Subcutaneous adipose tissue (tissue), 4 donors: ENCODE measurements around the gene NRXN3. TPM values are rescaled to one million over a fixed set of nuclear protein-coding genes. Genes with fewer than 3 reads are reported as not detected.

Source experiments
- CTCF ChIP-seq: fragments of 450-650 bp; IDR thresholded peaks from one replicate; pipeline ENCODE4 v1.5.1; 2016; ENCODE audit warnings: low read depth, mild to moderate bottlenecking, control low read depth, antibody characterized with exemption, moderate library complexity
- total RNA-seq, 4 donors: library from RNA; depleted of rRNA; stranded (reverse); fragments of >200 nt; gene quantifications; one replicate each; pipeline ENCODE4 v1.1.0, GENCODE V29; 2016

NRXN3 gene
- total RNA-seq, 4 donors from 2014 or later = 0.57 to 2.4 (median 1.1) TPM; not detected in 1

- no peak for TF ChIP-seq CTCF
Measured at GRCh38 chr14:78346747-78347146, 176.6 kb downstream of the NRXN3 start.

DNA sequence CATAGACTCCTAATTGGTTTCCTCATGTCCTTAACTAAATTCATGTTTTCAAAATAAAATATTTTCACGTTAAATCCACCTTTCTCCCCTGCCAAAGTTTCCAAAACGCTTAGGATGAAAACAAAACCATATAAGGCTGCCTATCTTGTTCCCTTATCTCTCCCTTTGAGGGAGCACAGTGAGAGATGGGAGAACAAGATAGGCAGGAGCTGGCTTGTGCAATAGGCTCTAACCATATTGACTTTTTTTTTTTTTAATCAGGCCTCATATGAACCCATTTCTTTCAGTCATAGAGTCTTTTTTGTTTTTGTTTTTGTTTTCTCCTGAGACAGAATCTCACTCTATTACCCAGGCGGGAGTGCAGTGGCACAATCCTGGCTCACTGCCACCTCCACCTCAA is 184.9 kb downstream of the NRXN3 start:
- TF ChIP-seq CTCF = no peak

GRCh38 chr14:78356391-78356790 is 186.2 kb downstream of the NRXN3 start:
- no peak for TF ChIP-seq CTCF

DNA sequence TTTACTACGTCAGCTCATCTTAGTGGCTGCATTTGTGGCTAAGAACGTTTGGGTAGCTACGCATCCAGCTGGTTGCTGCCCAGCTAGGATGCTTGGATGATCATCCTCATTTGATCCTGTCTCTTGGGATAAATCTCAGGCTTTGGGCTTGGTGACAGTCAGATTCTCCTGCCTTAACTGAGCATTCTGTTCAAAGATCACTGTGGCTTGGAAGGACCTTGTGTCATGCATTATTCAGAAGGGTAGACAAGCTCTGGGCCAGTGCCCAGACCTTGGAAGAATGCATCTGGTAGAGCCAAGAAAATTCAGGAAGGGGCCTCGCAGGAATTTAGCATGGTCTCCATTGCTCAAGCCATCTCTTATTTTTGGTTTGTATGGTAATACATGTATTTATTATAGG is 188.4 kb downstream of the NRXN3 start:
- no peak for TF ChIP-seq CTCF

- TF ChIP-seq CTCF = no peak
Measured at GRCh38 chr14:78359581-78359980, 189.4 kb downstream of the NRXN3 start.

GRCh38 chr14:78363008-78363407 is 192.8 kb downstream of the NRXN3 start:
- TF ChIP-seq CTCF = no peak

DNA sequence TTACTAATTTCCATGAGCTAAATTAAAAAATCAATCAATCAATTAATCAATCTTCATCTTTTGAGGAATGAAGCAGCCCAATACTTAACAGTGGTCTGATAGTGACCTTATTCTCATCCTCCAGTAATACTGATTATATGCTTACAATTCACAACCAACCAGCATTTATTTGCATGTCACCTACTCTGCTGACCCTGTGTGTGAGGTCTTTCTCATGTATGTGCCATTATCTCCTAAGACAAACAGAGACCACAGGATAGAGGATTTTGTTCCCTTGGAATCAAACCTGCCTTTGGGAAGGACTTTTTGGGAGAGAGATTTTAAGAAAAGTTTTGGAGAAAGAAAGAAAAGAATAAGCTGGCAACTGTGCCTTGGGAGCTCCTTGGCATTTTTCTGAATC is 197.2 kb downstream of the NRXN3 start:
- no peak for TF ChIP-seq CTCF
